ENCODE results near the gene ABCB11. TPM values are rescaled to one million over a fixed set of nuclear protein-coding genes. Genes with fewer than 3 reads are reported as not detected.

ABCB11 gene
- total RNA-seq, 1 donor from 2014 or later = not detected

- no peak for DNase-seq (ENCODE audit: extremely low spot score, unreplicated experiment)
- no peak for TF ChIP-seq CTCF (IDR thresholded peaks at IDR 0.05)
- no peaks in the 10 kb centered on the region for H3K36me3 Mint-ChIP-seq (ENCODE audit: unreplicated experiment)
- no peaks in the 10 kb centered on the region for H3K4me1 Mint-ChIP-seq (ENCODE audit: unreplicated experiment)
- H3K27ac Mint-ChIP-seq (ENCODE audit: unreplicated experiment) = no peak overlapping the region
- peaks cover 58% of the 10 kb centered on the region for H3K27me3 Mint-ChIP-seq (ENCODE audit: unreplicated experiment)
- no peak overlapping the region for H3K4me3 Mint-ChIP-seq (ENCODE audit: unreplicated experiment)
- no peaks in the 10 kb centered on the region for H3K9me3 Mint-ChIP-seq (ENCODE audit: unreplicated experiment)
Observed at GRCh38 chr2:168904358-168904757, 126.8 kb downstream of the ABCB11 start.

- TF ChIP-seq CTCF (IDR thresholded peaks at IDR 0.05) = no peak
- H3K36me3 Mint-ChIP-seq (ENCODE audit: unreplicated experiment) = no peaks in the 10 kb centered on the region
- no peaks in the 10 kb centered on the region for H3K9me3 Mint-ChIP-seq (ENCODE audit: unreplicated experiment)
- H3K27me3 Mint-ChIP-seq (ENCODE audit: unreplicated experiment) = peaks cover 62% of the 10 kb centered on the region
- no peak for DNase-seq (ENCODE audit: extremely low spot score, unreplicated experiment)
- H3K4me3 Mint-ChIP-seq (ENCODE audit: unreplicated experiment) = no peak overlapping the region
- no peak overlapping the region for H3K27ac Mint-ChIP-seq (ENCODE audit: unreplicated experiment)
- no peaks in the 10 kb centered on the region for H3K4me1 Mint-ChIP-seq (ENCODE audit: unreplicated experiment)
Observed at GRCh38 chr2:168903888-168904287, 127.2 kb downstream of the ABCB11 start.

- no peak for TF ChIP-seq CTCF (IDR thresholded peaks at IDR 0.05)
- Mint-ChIP-seq H3K36me3 (ENCODE audit: unreplicated experiment) (no peaks in the 10 kb centered on the region), H3K9me3 (ENCODE audit: unreplicated experiment) (no peaks in the 10 kb centered on the region), H3K27ac (ENCODE audit: unreplicated experiment) (no peak within 1 kb of the TSS), H3K4me1 (ENCODE audit: unreplicated experiment) (no peaks in the 10 kb centered on the region), H3K27me3 (ENCODE audit: unreplicated experiment) (peaks cover 51% of the 10 kb centered on the region), H3K4me3 (ENCODE audit: unreplicated experiment) (no peak within 1 kb of the TSS)
- DNase-seq (ENCODE audit: extremely low spot score, unreplicated experiment) = no peak
Observed at GRCh38 chr2:168901003-168901402, 130.1 kb downstream of the ABCB11 start, which contains the start of gene G6PC2. G6PC2 (plus strand) TSS chr2:168901291; CDS start chr2:168901332, 41 bp downstream.

GRCh38 chr2:168897449-168897848, 133.7 kb downstream of the ABCB11 start:
- no peak overlapping the region for H3K4me3 Mint-ChIP-seq (ENCODE audit: unreplicated experiment)
- H3K36me3 Mint-ChIP-seq (ENCODE audit: unreplicated experiment) = no peaks in the 10 kb centered on the region
- peaks cover 47% of the 10 kb centered on the region for H3K27me3 Mint-ChIP-seq (ENCODE audit: unreplicated experiment)
- no peak for DNase-seq (ENCODE audit: extremely low spot score, unreplicated experiment)
- TF ChIP-seq CTCF (IDR thresholded peaks at IDR 0.05) = no peak
- no peaks in the 10 kb centered on the region for H3K9me3 Mint-ChIP-seq (ENCODE audit: unreplicated experiment)
- no peaks in the 10 kb centered on the region for H3K4me1 Mint-ChIP-seq (ENCODE audit: unreplicated experiment)
- H3K27ac Mint-ChIP-seq (ENCODE audit: unreplicated experiment) = no peak overlapping the region

GRCh38 chr2:168896783-168897182, 134.3 kb downstream of the ABCB11 start:
- Mint-ChIP-seq H3K27ac (ENCODE audit: unreplicated experiment) (no peak overlapping the region), H3K4me1 (ENCODE audit: unreplicated experiment) (no peaks in the 10 kb centered on the region), H3K36me3 (ENCODE audit: unreplicated experiment) (no peaks in the 10 kb centered on the region), H3K9me3 (ENCODE audit: unreplicated experiment) (no peaks in the 10 kb centered on the region), H3K4me3 (ENCODE audit: unreplicated experiment) (no peak overlapping the region), H3K27me3 (ENCODE audit: unreplicated experiment) (peaks cover 49% of the 10 kb centered on the region)
- TF ChIP-seq CTCF (IDR thresholded peaks at IDR 0.05) = no peak
- no peak for DNase-seq (ENCODE audit: extremely low spot score, unreplicated experiment)

All from osteocyte (in vitro differentiated cells).